Measurements from ENCODE around the gene TBC1D5. TPM values are rescaled to one million over a fixed set of nuclear protein-coding genes. Genes with fewer than 3 reads are reported as not detected.

Gene TBC1D5
- total RNA-seq, 3 donors from 2014 or later (not counting 1 experiment from before 2014, with no cell fraction given) = 63.8 to 81.9 (median 74.9) TPM

- Histone ChIP-seq H3K4me1 (ENCODE audit: control insufficient read depth, insufficient read depth, low read length) (no peaks in the 10 kb centered on the region), H3K4me3 (ENCODE audit: low read length) (no peak overlapping the region), H3K36me3 (ENCODE audit: control insufficient read depth, insufficient read depth, low read length) (peaks cover 2% of the 10 kb centered on the region), H3K9me3 (ENCODE audit: control insufficient read depth, insufficient read depth, low read length) (peaks cover 12% of the 10 kb centered on the region), H3K27me3 (ENCODE audit: control insufficient read depth, insufficient read depth, low read length) (no peaks in the 10 kb centered on the region), H3K27ac (ENCODE audit: low read length) (no peak overlapping the region)
- Mint-ChIP-seq H3K4me3 (no peak overlapping the region), H3K27me3 (ENCODE audit: low read depth in 2 of 2) (no peaks in the 10 kb centered on the region), H3K27ac (no peak overlapping the region), H3K36me3 (peaks cover 22% of the 10 kb centered on the region), H3K9me3 (peaks cover 2 to 10% of the 10 kb centered on the region in 2 donors), H3K4me1 (peaks cover 5 to 6% of the 10 kb centered on the region in 2 donors)
- intact Hi-C loops (cut with micrococcal nuclease) = no loop called here
- TF ChIP-seq CTCF (IDR thresholded peaks at IDR 0.05) = no peak
- ATAC-seq (no peak), DNase-seq (no peak)
- 88% methylated on average over 3 of the region's 3 CpGs for WGBS (ENCODE audit: insufficient coverage)
Observed at GRCh38 chr3:17204049-17204650, 538.3 kb downstream of the TBC1D5 start.

GRCh38 chr3:17201538-17201937 lies 540.9 kb downstream of the TBC1D5 start:
- intact Hi-C loops (cut with micrococcal nuclease) = no loop called here
- TF ChIP-seq CTCF (IDR thresholded peaks at IDR 0.05) = no peak
- Mint-ChIP-seq H3K27ac (no peak overlapping the region), H3K9me3 (peaks cover 2 to 10% of the 10 kb centered on the region in 2 donors), H3K27me3 (ENCODE audit: low read depth in 2 of 2) (no peaks in the 10 kb centered on the region), H3K36me3 (peaks cover 22% of the 10 kb centered on the region), H3K4me3 (no peak overlapping the region), H3K4me1 (peaks cover 5 to 6% of the 10 kb centered on the region in 2 donors)
- peaks cover 12% of the 10 kb centered on the region for H3K9me3 ChIP-seq (ENCODE audit: control insufficient read depth, insufficient read depth, low read length)
- no peak overlapping the region for H3K4me3 ChIP-seq (ENCODE audit: low read length)
- H3K36me3 ChIP-seq (ENCODE audit: control insufficient read depth, insufficient read depth, low read length) = peaks cover 2% of the 10 kb centered on the region
- no peaks in the 10 kb centered on the region for H3K4me1 ChIP-seq (ENCODE audit: control insufficient read depth, insufficient read depth, low read length)
- no peaks in the 10 kb centered on the region for H3K27me3 ChIP-seq (ENCODE audit: control insufficient read depth, insufficient read depth, low read length)
- 100% methylated on average over 1 of the region's 2 CpGs for WGBS (ENCODE audit: insufficient coverage)
- no peak overlapping the region for H3K27ac ChIP-seq (ENCODE audit: low read length)
- ATAC-seq (no peak), DNase-seq (no peak)

GRCh38 chr3:17195856-17196604 lies 546.4 kb downstream of the TBC1D5 start:
- 82% methylated on average over 5 of the region's 5 CpGs for WGBS (ENCODE audit: insufficient coverage)
- H3K36me3 Mint-ChIP-seq = no peaks in the 10 kb centered on the region
- no peak for ATAC-seq

More at GRCh38 chr3:17195856-17196604, 546.4 kb downstream of the TBC1D5 start:
- intact Hi-C loops (cut with micrococcal nuclease) = no loop called here
- no peak overlapping the region for H3K4me3 ChIP-seq (ENCODE audit: low read length)
- no peaks in the 10 kb centered on the region for H3K9me3 ChIP-seq (ENCODE audit: control insufficient read depth, insufficient read depth, low read length)
- H3K27ac ChIP-seq (ENCODE audit: low read length) = no peak overlapping the region
- Mint-ChIP-seq H3K27me3 (ENCODE audit: low read depth in 2 of 2) (no peaks in the 10 kb centered on the region), H3K27ac (no peak overlapping the region), H3K9me3 (no peaks in the 10 kb centered on the region), H3K4me3 (no peak overlapping the region), H3K4me1 (peaks cover 12 to 19% of the 10 kb centered on the region in 2 donors)
- H3K36me3 ChIP-seq (ENCODE audit: control insufficient read depth, insufficient read depth, low read length) = no peaks in the 10 kb centered on the region
- no peaks in the 10 kb centered on the region for H3K27me3 ChIP-seq (ENCODE audit: control insufficient read depth, insufficient read depth, low read length)
- DNase-seq = no peak
- H3K4me1 ChIP-seq (ENCODE audit: control insufficient read depth, insufficient read depth, low read length) = peaks cover 9% of the 10 kb centered on the region
- TF ChIP-seq CTCF (IDR thresholded peaks at IDR 0.05) = no peak

Measured in natural killer cell (primary cell).